C4-2B (cell line): ENCODE data around the gene CFAP46.

Source experiments
- H3K27ac ChIP-seq: fragments of 450-650 bp; 2 replicates; pipeline ENCODE4 v1.5.1; 2017
- ZFX ChIP-seq: fragments of 450-650 bp; IDR thresholded peaks from 2 replicates; pipeline ENCODE4 v1.6.1; 2017
- TF ChIP-seq, protein P1 (sequence below): fragments of 450-650 bp; conservative IDR thresholded peaks from 2 replicates; pipeline ENCODE4 v1.5.1; 2017; ENCODE audit warnings: mild to moderate bottlenecking

Gene CFAP46

GRCh38 chr10:132783165-132783939 lies 159.0 kb downstream of the CFAP46 start:
- no peak overlapping the region for H3K27ac ChIP-seq
- TF ChIP-seq ZFX, result no peak
- TF ChIP-seq, protein P1, sequence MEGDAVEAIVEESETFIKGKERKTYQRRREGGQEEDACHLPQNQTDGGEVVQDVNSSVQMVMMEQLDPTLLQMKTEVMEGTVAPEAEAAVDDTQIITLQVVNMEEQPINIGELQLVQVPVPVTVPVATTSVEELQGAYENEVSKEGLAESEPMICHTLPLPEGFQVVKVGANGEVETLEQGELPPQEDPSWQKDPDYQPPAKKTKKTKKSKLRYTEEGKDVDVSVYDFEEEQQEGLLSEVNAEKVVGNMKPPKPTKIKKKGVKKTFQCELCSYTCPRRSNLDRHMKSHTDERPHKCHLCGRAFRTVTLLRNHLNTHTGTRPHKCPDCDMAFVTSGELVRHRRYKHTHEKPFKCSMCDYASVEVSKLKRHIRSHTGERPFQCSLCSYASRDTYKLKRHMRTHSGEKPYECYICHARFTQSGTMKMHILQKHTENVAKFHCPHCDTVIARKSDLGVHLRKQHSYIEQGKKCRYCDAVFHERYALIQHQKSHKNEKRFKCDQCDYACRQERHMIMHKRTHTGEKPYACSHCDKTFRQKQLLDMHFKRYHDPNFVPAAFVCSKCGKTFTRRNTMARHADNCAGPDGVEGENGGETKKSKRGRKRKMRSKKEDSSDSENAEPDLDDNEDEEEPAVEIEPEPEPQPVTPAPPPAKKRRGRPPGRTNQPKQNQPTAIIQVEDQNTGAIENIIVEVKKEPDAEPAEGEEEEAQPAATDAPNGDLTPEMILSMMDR, result no peak

DNA sequence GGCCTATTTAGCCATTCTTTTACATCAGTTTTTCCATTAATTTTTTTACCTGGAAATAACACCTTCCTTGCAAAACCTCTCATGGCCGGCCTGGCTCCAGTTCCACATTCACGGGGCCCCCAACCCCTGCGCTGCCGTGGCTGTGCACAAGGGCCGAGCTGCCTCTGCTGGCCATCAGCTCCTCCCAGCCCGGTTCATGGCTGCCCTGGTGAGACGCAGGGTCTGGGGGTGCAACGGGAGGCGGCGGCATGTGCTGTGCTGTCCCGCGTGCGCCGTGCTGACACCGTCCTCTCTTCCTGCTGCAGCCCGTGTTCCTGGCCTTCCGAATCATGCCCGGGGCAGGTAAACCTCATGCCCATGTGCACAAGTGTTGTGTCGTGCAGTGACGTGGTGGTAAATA lies 160.8 kb downstream of the CFAP46 start:
- TF ChIP-seq, protein P1, result no peak
- TF ChIP-seq ZFX, result no peak
- no peak overlapping the region for H3K27ac ChIP-seq

GRCh38 chr10:132780356-132780755 lies 162.0 kb downstream of the CFAP46 start:
- no peak overlapping the region for H3K27ac ChIP-seq
- TF ChIP-seq, protein P1, result no peak
- TF ChIP-seq ZFX, result no peak

DNA sequence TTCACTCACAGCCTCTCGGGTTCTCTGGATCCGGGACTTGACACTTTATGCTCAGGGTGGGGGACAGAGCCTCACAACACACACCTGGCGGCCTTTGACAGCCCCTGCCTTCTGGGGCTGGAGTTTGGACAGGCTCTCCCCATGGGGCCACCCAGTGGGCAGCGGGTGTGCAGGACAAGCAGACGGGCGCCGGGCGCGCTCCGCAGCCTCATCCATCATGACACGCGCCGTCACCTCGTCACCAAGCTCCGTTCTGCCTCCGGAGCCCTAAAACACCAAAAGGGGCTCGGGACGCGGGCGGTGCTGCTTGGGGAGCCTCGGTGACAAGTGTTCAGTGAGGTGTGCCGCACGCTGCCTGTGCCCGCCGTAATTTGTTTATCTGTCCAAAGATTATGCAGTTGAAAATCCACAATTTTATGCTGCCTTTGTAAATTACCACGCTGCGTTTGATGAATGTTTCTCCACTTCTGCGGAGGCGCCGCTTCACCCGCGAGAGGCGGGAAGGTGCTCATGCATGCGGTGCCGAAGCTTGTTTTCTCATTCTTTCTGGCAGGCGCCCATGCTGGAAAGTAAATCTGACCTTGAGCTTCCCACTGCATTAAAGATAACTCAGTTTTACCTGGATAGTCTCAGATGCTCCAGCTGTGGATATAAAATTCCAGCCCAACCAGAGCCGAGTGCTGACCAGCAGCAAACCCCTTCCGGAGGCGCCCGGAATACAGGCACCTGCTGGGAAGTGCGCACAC lies 162.6 kb downstream of the CFAP46 start:
- no peak overlapping the region for H3K27ac ChIP-seq
- TF ChIP-seq ZFX, result no peak
- TF ChIP-seq, protein P1, result no peak

GRCh38 chr10:132777441-132777840 lies 164.9 kb downstream of the CFAP46 start:
- no peak for TF ChIP-seq ZFX
- TF ChIP-seq, protein P1, result no peak
- H3K27ac ChIP-seq, result no peak overlapping the region

DNA sequence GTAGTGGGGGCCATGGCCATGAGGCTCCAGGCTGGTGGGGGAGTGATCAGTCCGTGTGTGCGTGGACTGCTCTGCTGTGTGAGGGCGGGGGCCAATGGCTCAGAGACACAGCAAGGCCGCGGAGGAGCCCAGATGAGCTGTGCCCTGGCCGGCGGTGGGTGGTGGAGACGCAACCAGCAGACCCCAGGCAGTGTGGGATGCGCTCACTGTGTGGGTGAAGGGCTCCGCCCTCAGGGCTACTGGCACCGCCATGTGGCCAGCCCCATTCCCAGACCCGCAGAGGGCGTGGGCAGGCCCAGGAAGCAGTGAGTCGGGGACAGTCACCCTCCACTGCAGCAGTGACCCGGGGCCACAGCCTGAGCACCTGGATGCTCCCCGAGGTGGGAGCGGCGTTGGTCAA lies 165.5 kb downstream of the CFAP46 start:
- H3K27ac ChIP-seq, result no peak overlapping the region
- TF ChIP-seq ZFX, result no peak
- TF ChIP-seq, protein P1, result no peak

- TF ChIP-seq ZFX, result no peak
- TF ChIP-seq, protein P1, result no peak
- no peak overlapping the region for H3K27ac ChIP-seq
Measured at GRCh38 chr10:132776186-132776585, 166.2 kb downstream of the CFAP46 start.
